ENCODE results near the gene GCHFR.

Gene GCHFR

GRCh38 chr15:40808861-40809450 is 45.1 kb downstream of the GCHFR start:
- no peak for DNase-seq (ENCODE audit: low read depth in 2 of 2)

GRCh38 chr15:40812721-40813425 is 49.0 kb downstream of the GCHFR start:
- DNase-seq (ENCODE audit: low read depth in 2 of 2): no peak

GRCh38 chr15:40815042-40815698 is 51.3 kb downstream of the GCHFR start:
- DNase-seq (ENCODE audit: low read depth in 2 of 2): no peak
